ENCODE results near the gene GRIK4.
"Not testable (repeated sequence)": the region's sequence is repeated elsewhere in the genome, so short reads cannot be mapped to it uniquely, and the experiment has no call there.

The GRIK4 gene

GRCh38 chr11:120765710-120766109 lies 254.2 kb downstream of the GRIK4 start:
- not testable (repeated sequence) for H3K4me1 ChIP-seq (ENCODE audit: control insufficient read depth, insufficient read depth, low read length); H3K9me3 ChIP-seq (ENCODE audit: control insufficient read depth, low read length); H3K36me3 ChIP-seq (ENCODE audit: control insufficient read depth, insufficient read depth, low read length); H3K27ac ChIP-seq (ENCODE audit: insufficient read depth, low read depth, low read length, poor library complexity, severe bottlenecking); H3K27me3 ChIP-seq (ENCODE audit: control insufficient read depth, insufficient read depth, low read length, poor library complexity, severe bottlenecking); H3K4me3 ChIP-seq (ENCODE audit: insufficient read depth, low read depth, low read length)
- WGBS, 2 experiments = 84 to 90% methylated on average over 2 of the region's 2 CpGs

GRCh38 chr11:120766318-120766717 lies 254.8 kb downstream of the GRIK4 start:
- WGBS, 2 experiments = 91 to 92% methylated on average over 7 of the region's 7 CpGs
- no peaks in the 10 kb centered on the region for H3K4me1 ChIP-seq (ENCODE audit: control insufficient read depth, insufficient read depth, low read length)
- no peaks in the 10 kb centered on the region for H3K27me3 ChIP-seq (ENCODE audit: control insufficient read depth, insufficient read depth, low read length, poor library complexity, severe bottlenecking)
- H3K36me3 ChIP-seq (ENCODE audit: control insufficient read depth, insufficient read depth, low read length) = no peaks in the 10 kb centered on the region
- H3K4me3 ChIP-seq (ENCODE audit: insufficient read depth, low read depth, low read length) = no peak overlapping the region
- H3K9me3 ChIP-seq (ENCODE audit: control insufficient read depth, low read length) = peaks cover 5% of the 10 kb centered on the region
- H3K27ac ChIP-seq (ENCODE audit: insufficient read depth, low read depth, low read length, poor library complexity, severe bottlenecking) = no peak overlapping the region

GRCh38 chr11:120768949-120769348 lies 257.4 kb downstream of the GRIK4 start:
- Histone ChIP-seq H3K4me1 (ENCODE audit: control insufficient read depth, insufficient read depth, low read length) (no peaks in the 10 kb centered on the region), H3K9me3 (ENCODE audit: control insufficient read depth, low read length) (peaks cover 5% of the 10 kb centered on the region), H3K27ac (ENCODE audit: insufficient read depth, low read depth, low read length, poor library complexity, severe bottlenecking) (no peak overlapping the region), H3K27me3 (ENCODE audit: control insufficient read depth, insufficient read depth, low read length, poor library complexity, severe bottlenecking) (no peaks in the 10 kb centered on the region), H3K4me3 (ENCODE audit: insufficient read depth, low read depth, low read length) (no peak overlapping the region), H3K36me3 (ENCODE audit: control insufficient read depth, insufficient read depth, low read length) (no peaks in the 10 kb centered on the region)
- 90 to 93% methylated on average over 1 to 2 of the region's 2 CpGs for WGBS, 2 experiments

- Histone ChIP-seq H3K4me1 (ENCODE audit: control insufficient read depth, insufficient read depth, low read length) (no peaks in the 10 kb centered on the region), H3K36me3 (ENCODE audit: control insufficient read depth, insufficient read depth, low read length) (no peaks in the 10 kb centered on the region), H3K9me3 (ENCODE audit: control insufficient read depth, low read length) (peaks cover 5% of the 10 kb centered on the region), H3K4me3 (ENCODE audit: insufficient read depth, low read depth, low read length) (no peak overlapping the region), H3K27ac (ENCODE audit: insufficient read depth, low read depth, low read length, poor library complexity, severe bottlenecking) (no peak overlapping the region), H3K27me3 (ENCODE audit: control insufficient read depth, insufficient read depth, low read length, poor library complexity, severe bottlenecking) (no peaks in the 10 kb centered on the region)
- WGBS, 2 experiments = 86 to 100% methylated on average over 1 of the region's 1 CpG
These were observed 258.4 kb downstream of the GRIK4 start for GRCh38 chr11:120769906-120770305.

GRCh38 chr11:120771551-120772060 lies 260.1 kb downstream of the GRIK4 start:
- no peak overlapping the region for H3K4me3 ChIP-seq (ENCODE audit: insufficient read depth, low read depth, low read length)
- no peaks in the 10 kb centered on the region for H3K36me3 ChIP-seq (ENCODE audit: control insufficient read depth, insufficient read depth, low read length)
- peaks cover 13% of the 10 kb centered on the region for H3K4me1 ChIP-seq (ENCODE audit: control insufficient read depth, insufficient read depth, low read length)

GRCh38 chr11:120773501-120774031 lies 262.0 kb downstream of the GRIK4 start:
- H3K9me3 ChIP-seq (ENCODE audit: control insufficient read depth, low read length) = no peaks in the 10 kb centered on the region
- no peaks in the 10 kb centered on the region for H3K27me3 ChIP-seq (ENCODE audit: control insufficient read depth, insufficient read depth, low read length, poor library complexity, severe bottlenecking)
- 95% methylated on average over 5 of the region's 5 CpGs for WGBS, 2 experiments
- no peaks in the 10 kb centered on the region for H3K36me3 ChIP-seq (ENCODE audit: control insufficient read depth, insufficient read depth, low read length)
- H3K27ac ChIP-seq (ENCODE audit: insufficient read depth, low read depth, low read length, poor library complexity, severe bottlenecking) = no peak overlapping the region
- no peak overlapping the region for H3K4me3 ChIP-seq (ENCODE audit: insufficient read depth, low read depth, low read length)
- H3K4me1 ChIP-seq (ENCODE audit: control insufficient read depth, insufficient read depth, low read length) = peaks cover 27% of the 10 kb centered on the region

More at GRCh38 chr11:120771551-120772060, 260.1 kb downstream of the GRIK4 start:
- Histone ChIP-seq H3K27me3 (ENCODE audit: control insufficient read depth, insufficient read depth, low read length, poor library complexity, severe bottlenecking) (no peaks in the 10 kb centered on the region), H3K27ac (ENCODE audit: insufficient read depth, low read depth, low read length, poor library complexity, severe bottlenecking) (no peak overlapping the region), H3K9me3 (ENCODE audit: control insufficient read depth, low read length) (peaks cover 5% of the 10 kb centered on the region)

GRCh38 chr11:120774591-120775386 lies 263.2 kb downstream of the GRIK4 start:
- Histone ChIP-seq H3K27me3 (ENCODE audit: control insufficient read depth, insufficient read depth, low read length, poor library complexity, severe bottlenecking) (no peaks in the 10 kb centered on the region), H3K36me3 (ENCODE audit: control insufficient read depth, insufficient read depth, low read length) (no peaks in the 10 kb centered on the region), H3K4me1 (ENCODE audit: control insufficient read depth, insufficient read depth, low read length) (peaks cover 31% of the 10 kb centered on the region), H3K4me3 (ENCODE audit: insufficient read depth, low read depth, low read length) (no peak overlapping the region), H3K27ac (ENCODE audit: insufficient read depth, low read depth, low read length, poor library complexity, severe bottlenecking) (no peak overlapping the region), H3K9me3 (ENCODE audit: control insufficient read depth, low read length) (no peaks in the 10 kb centered on the region)
- 92 to 95% methylated on average over 7 of the region's 7 CpGs for WGBS, 2 experiments

- H3K27ac ChIP-seq (ENCODE audit: insufficient read depth, low read depth, low read length, poor library complexity, severe bottlenecking) = peak overlapping the region; percentile 77
- no peaks in the 10 kb centered on the region for H3K27me3 ChIP-seq (ENCODE audit: control insufficient read depth, insufficient read depth, low read length, poor library complexity, severe bottlenecking)
- no peaks in the 10 kb centered on the region for H3K36me3 ChIP-seq (ENCODE audit: control insufficient read depth, insufficient read depth, low read length)
- 66 to 67% methylated on average over 17 of the region's 17 CpGs for WGBS, 2 experiments
- H3K4me1 ChIP-seq (ENCODE audit: control insufficient read depth, insufficient read depth, low read length) = peaks cover 31% of the 10 kb centered on the region
- H3K4me3 ChIP-seq (ENCODE audit: insufficient read depth, low read depth, low read length) = no peak overlapping the region
- no peaks in the 10 kb centered on the region for H3K9me3 ChIP-seq (ENCODE audit: control insufficient read depth, low read length)
These were observed 264.7 kb downstream of the GRIK4 start for GRCh38 chr11:120775986-120776951.

GRCh38 chr11:120778685-120779490 lies 267.3 kb downstream of the GRIK4 start:
- Histone ChIP-seq H3K27ac (ENCODE audit: insufficient read depth, low read depth, low read length, poor library complexity, severe bottlenecking) (no peak overlapping the region), H3K4me1 (ENCODE audit: control insufficient read depth, insufficient read depth, low read length) (peaks cover 44% of the 10 kb centered on the region), H3K36me3 (ENCODE audit: control insufficient read depth, insufficient read depth, low read length) (no peaks in the 10 kb centered on the region), H3K9me3 (ENCODE audit: control insufficient read depth, low read length) (no peaks in the 10 kb centered on the region), H3K27me3 (ENCODE audit: control insufficient read depth, insufficient read depth, low read length, poor library complexity, severe bottlenecking) (no peaks in the 10 kb centered on the region), H3K4me3 (ENCODE audit: insufficient read depth, low read depth, low read length) (no peak overlapping the region)
- 83 to 84% methylated on average over 10 of the region's 10 CpGs for WGBS, 2 experiments
